HG03066 (cell line): ENCODE measurements around the gene WNK2.

ENCODE experiments used
- ATAC-seq: cut with Tn5 transposase; IDR thresholded peaks from one replicate; pipeline ENCODE4 v1.9.1; 2021; ENCODE audit warnings: low read depth; ENCODE audit not compliant: unreplicated experiment

Gene WNK2

DNA sequence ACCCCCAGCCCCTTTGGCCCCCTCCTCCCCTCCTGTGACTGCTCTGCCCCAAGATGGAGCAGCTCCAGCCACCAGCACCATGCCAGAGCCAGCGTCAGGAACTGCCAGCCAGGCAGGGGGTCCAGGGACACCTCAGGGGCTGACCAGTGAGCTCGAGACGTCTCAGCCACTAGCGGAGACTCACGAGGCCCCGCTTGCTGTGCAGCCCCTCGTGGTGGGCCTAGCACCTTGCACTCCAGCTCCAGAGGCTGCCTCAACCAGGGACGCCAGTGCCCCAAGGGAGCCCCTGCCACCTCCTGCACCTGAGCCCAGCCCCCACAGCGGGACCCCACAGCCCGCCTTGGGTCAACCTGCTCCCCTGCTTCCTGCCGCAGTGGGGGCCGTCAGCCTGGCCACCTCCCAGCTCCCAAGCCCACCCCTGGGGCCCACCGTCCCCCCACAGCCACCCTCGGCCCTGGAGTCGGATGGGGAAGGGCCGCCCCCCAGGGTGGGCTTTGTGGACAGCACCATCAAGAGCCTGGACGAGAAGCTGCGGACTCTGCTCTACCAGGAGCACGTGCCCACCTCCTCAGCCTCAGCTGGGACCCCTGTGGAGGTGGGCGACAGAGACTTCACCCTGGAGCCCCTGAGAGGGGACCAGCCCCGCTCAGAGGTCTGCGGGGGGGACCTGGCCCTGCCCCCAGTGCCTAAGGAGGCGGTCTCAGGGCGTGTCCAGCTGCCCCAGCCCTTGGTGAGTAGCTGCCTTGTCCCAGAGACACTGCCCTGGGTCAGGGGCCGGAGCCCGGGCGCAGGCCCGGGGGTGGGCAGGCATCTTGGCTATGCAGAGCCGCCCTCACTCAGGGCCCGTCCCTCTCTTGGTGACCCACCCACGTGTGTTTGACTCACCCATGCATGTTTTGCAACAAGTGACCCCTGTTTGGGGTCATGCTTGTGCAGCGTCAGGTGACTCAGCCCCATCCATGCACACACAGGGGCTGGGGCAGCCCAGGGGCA lies 105.2 kb downstream of the WNK2 start:
- ATAC-seq: no peak

DNA sequence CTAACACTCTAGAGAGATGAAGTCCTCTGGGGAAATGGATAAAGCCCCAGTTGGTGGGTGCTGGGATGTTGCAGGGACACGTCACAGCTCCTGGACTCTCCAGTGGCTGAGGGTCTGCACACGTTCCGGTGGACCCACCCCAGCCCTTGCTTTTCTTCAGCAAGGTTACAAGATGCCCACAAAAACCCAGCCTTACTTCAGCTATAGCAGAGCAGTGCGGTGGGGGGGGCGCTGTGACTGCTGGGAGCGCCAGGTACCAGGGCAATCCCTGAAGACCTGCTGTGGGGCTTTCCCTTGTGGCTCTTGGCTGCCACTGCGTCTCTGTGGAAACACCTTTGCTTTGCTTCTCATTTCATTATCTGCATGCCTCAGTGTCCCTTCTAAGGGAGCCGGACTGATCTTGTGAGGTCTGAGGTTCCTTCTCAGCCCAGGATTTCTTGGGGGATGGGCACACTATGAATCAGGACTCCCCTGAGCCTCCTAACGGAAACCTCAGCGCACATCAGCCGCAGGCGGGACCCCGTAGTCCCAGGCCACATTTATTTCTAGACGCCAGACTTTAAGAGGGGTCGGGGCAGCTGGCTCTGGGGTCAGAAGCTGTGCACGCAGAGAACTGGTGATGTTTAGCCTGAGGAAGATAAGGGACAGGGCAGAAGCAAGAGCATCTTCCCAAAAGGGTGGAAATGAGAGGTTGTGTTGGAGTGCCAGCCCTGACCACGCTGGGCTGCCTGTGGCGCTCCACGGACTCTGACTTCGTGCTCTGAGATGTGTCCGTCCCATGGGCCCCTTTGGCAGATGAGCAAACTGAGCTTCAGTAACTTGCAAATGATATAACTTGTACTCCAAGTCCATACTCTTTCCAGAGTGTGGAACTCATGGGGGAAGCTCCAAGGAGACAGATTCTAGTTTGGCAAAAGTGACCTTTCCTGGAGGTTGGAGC lies 106.8 kb downstream of the WNK2 start:
- no peak for ATAC-seq

DNA sequence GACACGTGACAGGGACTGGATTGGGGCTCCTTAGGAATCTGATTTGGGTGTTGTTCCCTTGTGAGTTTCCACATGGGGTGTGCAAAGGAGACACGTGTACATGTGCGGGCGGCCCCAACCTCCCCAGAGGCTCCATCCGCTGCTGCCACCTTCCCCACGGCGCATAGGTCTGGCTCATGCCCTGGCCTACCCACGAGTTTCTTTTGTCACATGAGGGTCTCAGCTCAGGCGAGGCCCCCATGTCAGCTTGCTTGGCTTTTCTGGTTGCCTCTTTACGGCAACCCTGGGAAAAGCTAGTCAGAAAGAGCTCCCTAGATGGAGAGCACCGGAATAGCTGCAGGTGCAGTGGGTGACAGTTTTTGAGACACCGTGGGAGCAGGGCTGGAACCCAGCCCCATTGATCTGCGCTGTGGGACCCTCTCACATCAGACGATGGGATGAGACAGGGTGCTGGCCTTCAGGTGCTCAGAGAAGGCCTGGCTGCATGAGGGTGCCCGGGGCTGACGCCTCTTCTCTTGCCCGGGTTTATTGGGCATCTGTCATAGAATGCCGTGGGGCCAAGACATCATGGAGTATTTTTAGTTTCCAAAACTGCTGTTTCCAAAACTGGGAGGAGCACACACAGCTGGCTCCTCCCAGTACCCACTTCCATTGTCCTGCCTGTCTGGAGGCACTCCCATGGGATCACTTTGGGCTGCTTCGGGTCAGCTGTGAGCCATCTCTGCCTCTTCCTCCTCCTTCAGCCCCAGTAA lies 107.8 kb downstream of the WNK2 start:
- no peak for ATAC-seq

DNA sequence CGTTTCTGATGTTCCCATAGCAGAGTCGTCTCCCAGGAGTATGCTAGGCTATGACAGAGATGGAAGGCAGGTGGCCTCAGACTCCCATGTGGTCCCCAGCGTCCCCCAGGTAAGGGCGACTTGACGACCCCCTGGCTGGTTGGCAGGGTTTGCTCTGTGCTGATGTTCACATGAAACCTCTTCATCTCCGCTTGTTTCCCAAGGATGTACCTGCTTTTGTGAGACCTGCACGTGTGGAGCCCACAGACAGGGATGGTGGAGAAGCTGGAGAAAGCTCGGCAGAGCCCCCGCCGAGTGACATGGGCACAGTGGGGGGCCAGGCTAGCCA lies 108.3 kb downstream of the WNK2 start:
- no peak for ATAC-seq

DNA sequence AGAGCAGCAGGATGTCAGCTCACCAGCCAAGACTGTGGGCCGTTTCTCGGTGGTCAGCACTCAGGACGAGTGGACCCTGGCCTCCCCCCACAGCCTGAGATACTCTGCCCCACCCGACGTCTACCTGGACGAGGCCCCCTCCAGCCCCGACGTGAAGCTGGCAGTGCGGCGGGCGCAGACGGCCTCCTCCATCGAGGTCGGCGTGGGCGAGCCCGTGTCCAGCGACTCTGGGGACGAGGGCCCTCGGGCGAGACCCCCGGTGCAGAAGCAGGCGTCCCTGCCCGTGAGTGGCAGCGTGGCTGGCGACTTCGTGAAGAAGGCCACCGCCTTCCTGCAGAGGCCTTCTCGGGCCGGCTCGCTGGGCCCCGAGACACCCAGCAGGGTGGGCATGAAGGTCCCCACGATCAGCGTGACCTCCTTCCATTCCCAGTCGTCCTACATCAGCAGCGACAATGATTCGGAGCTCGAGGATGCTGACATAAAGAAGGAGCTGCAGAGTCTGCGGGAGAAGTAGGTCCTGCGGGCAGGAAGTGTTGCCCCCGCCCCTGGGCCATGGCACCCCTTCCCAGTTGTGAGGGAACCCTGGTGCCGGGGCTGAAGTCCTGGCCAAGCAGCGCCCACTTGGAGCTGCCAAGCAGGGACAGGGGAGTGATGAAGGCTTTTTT lies 108.9 kb downstream of the WNK2 start:
- ATAC-seq: no peak

DNA sequence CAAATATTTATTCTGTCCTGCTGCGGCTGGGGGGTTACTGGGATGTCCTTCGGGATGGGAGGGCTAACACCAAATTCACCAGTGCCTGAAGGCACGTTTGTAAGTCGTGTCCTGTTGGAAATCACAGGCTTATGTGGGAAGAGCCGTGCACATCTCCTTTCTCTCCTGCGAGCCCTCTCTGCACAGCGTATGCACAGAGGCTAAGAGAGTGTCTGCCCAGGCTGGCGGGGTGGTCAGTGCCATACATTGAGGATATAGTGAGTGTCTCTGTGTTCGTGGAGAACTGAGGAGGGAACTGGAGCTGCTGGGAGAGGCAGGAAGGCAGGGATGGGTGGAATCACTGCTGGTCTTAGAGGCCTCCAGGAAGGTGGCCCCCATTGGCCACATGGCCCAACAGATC lies 110.1 kb downstream of the WNK2 start:
- ATAC-seq: no peak

DNA sequence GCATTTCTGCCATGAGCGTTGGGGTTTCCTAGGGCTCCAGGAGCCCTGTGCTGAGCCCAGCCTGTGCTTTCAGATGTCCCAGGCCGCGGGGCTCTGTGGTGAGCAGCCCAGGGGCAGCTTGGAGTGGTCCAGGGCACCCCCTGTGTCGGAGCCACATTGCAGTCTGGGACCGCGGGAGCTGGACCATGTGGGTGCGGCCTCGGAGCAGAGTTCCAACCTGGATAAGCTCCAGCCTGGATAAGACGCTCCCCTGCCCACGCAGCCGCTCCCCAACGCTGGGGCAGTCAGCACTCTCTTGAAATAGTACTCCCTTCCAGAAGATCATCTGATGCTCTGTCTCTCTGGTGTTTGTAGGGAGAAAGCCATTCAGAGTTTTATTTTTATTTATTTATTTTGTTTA lies 111.1 kb downstream of the WNK2 start:
- no peak for ATAC-seq

DNA sequence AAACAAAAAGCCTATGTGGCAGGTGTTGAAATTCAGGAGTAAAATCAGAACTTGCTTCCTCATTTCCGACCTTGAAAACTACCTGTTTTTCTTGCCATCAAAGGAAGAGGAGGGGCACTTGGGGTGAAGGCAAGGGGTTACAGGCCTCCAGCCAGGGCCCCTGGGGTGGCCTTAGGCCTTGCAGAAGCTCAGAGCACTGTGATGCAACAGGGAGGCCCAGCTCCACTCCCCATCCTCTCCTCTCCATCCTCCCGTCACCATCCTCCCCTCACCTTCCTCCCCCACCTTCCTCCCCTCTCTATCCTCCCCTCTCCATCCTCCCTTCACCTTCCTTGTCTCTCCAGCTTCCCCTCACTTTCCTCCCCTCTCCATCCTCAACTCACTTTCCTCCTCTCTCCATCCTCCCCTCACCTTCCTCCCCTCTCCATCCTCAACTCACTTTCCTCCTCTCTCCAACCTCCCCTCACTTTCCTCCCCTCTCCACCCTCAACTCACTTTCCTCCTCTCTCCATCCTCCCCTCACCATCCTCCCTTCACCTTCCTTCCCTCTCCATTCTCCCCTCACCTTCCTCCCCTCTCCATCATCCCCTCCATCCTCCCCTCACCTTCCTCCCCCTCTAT lies 111.6 kb downstream of the WNK2 start:
- ATAC-seq: no peak

DNA sequence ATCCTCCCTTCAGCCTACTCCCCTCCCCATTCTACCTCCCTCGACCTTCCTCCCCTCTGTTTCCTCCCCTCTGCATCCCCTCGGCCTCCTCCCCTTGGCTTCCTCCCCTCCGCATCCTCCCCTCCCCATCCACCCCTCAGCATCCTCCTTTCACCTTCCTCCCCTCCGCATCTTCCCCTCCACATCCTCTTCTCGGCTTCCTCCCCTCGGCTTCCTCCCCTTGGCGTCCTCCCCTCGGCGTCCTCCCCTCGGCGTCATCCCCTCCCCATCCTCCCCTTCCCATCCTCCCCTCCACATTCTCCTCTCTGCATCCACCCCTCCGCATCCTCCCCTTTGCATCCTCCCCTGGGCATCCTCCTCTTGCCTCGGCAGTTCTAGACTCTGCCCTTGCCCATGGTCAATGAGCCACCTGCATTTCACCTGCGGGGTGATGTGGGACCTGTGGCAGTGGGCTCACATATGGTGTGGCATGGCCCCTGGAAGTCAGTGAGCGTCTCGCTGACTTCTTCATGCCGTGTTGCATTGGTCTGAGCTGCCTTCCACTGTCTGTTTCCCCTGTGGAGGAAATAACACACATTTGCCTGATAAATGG lies 113.0 kb downstream of the WNK2 start:
- ATAC-seq: no peak

DNA sequence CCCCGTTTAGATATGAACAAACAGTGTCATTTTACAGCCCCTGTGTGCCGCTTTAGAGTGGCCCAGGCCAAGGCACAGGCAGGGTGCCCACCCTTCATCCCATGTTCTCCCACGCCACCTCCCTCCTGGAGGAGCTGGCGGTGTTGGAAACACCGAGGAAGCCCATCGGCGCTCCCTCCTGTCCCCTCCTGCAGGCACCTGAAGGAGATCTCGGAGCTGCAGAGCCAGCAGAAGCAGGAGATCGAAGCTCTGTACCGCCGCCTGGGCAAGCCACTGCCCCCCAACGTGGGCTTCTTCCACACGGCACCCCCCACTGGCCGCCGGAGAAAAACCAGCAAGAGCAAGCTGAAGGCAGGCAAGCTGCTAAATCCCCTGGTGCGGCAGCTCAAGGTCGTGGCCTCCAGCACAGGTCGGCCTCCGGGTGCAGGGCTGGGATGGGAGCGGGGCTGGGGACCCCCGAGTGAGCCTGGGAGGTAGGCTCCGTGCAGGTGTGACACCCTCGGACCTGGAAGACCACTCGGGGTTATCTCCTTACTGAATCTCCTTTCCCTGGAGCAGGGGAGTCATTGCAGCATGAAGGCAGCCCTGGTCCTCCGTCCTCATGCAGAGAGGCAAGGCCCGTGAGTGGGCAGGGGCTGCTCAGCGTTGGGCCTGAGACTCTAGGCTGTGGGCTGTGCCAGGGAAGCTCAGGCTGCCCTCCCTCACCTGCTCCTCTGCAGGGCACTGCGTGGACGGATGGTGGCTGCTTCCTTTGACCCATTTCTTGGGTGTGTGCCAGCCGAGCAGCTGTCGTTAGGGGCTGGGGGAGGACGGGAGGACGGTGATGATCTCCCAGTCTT lies 113.9 kb downstream of the WNK2 start:
- ATAC-seq: no peak

DNA sequence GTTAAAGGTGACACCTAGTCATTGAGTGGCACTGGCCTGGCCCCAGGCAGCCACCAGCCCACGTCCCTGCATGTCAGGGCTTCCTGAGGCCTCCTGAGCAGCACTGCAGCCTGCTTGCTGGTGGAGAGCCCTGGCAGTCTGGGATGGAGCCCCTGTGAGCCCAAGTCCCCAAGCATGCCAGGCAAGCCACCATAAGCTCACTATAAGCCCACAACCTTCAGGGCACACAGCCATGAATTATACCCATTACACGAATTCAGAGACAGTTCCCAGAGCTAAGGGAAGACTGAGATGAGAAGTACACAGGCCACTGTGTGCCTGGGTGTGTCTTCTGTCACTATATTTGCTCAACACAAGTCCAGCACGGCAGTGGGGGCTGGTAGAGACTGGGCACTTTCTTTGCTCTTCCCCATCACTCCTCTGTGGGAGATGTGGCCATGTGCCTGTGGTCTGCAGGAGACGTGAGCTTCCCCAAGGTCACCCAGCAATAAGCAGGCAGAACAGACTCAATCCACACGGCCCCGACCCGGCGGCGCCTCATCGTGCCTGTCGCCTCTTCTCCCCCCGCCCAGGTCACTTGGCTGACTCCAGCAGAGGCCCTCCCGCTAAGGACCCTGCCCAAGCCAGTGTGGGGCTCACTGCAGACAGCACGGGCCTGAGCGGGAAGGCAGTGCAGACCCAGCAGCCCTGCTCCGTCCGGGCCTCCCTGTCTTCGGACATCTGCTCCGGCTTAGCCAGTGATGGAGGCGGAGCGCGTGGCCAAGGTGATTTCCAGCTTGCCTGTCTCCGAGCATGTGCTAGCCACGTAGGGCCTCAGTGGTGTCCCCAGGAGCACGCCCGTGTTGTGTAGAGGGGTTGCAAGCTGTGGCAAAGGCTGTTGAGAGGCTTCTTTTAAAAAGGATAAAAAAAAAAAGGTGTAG lies 114.8 kb downstream of the WNK2 start:
- ATAC-seq: no peak

DNA sequence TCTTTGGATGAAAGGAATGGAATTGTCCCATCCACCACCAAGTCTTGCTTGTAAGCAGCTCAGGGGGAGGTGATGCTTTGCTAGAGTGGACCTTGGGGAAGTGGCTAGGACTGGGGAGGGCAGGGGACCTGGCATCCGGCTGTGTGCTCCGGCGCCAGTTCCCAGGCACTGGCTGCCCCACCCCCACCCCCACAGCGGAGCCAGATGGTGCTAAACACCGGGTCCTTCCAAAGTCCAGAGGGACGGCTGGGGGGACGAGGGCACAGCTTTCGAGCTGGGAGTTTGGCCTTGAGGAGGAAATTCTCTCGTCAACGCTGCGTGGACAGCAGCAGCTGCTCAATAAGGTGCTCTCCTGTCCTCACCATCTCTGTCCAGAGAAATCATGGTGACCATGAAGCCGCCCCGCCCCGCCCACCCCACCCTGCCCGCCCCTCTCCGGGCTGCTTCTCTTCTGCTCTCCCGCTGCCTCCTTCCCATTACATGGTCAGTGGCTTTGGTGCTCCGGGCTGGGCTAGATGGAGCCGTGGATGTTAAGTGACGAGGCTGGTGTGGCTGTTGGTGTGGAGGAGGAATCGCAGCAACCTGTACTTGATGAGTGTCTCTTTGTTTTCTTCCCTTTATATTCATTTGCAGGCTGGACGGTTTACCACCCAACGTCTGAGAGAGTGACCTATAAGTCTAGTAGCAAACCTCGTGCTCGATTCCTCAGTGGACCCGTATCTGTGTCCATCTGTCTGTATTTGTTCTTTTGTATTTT lies 115.7 kb downstream of the WNK2 start:
- ATAC-seq: no peak

DNA sequence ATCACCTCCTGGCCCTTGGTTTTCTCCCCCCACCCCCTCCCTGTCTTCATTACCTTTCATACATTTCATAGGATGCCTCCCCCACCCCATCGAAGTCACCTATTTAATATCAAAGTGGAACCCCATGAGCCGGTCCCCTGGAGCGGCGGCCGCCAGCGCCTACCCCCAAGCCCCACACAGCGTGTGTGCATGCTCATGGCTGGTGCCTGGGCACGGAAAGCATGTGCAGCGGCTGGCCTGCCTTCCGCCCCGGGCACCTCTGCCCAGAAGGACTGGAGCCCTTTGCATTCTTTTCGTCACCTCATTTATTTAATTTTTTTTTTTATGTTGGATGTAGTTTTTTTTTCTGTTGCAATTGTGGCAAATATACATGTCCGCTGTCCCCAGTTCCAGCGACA lies 116.2 kb downstream of the WNK2 start:
- ATAC-seq: no peak

DNA sequence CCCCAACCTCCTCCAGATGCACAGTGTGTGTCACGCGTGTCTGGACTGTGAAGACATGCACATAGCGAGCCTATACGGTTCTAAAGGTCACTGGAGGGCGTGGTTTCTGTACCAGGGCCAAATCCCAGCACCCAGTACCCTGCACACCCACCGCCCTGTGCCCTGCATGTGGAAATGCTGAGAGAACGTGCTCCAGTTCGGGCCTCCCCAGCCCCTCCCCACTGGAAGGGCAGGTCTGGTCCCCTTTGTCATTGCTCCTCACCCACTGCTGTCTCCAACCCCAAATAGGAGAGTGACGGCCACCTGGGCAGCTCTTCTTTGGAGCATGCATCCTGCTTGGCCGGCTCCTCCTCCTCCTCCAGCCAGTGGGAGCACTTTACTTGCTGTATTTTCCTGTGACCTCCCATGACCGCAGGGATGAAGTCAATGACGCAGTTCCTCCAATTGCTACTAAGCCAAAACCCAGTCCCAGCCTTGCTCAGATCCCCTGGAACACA lies 116.7 kb downstream of the WNK2 start:
- ATAC-seq: no peak

DNA sequence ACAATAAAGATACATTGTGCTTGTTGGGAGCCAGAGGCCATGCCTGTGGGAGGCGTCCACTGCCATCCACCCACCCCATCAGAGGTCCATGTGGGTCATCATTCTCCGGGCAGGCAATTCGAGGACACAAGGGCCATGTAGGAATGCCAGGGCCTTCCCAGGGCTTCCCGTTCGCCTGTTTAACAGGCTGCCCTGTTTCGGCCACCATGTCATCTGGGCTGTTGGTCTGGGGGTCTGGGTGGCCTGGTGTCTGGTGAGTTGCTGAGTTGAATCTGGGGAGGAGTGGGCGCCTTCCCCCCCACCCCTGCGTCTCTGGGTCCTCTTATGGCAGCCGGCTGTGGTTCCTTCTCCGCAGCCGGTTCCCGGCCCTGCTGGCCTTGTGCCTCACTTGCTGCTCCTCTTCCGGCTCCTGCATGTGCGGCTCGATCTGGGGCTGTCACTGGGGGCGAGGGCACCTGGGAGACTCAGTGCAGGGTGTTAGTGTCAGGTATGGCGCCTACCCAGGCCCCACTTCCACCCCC lies 117.4 kb downstream of the WNK2 start:
- ATAC-seq: no peak

DNA sequence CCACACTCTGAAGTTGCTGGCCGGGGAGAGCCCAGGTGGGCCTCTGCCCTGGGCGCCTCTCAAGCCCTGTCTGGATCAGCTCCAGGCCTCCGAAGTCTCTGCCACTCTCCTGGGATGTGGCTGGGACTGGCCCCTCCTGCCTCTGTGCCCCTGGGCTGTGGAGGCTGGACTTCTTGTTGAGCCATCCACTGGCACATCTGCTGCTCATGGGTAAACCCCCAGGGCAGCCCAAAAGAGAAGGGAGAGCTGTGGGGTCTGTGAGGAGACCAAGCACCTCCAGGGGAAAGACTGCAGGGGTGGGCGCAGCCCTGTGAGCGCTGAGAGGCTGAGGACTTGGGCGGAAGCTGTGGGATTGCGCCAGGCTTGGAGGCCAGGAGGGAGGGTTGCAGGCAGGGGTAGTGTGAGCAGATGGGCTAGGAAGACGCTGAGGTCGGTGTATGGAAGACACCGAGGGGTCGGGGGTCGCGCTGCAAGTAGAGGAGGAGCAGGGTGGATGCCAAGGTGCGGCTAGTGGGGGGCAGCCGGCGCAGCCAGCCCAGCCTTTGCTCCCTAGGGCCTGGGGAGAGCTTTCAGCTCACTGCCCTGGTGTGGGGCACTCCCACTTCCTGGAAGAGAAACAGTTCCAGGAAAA lies 118.1 kb downstream of the WNK2 start:
- ATAC-seq: no peak
